ENCODE results near the gene ADA.

GRCh38 chr20:44599715-44600114 is 51.8 kb downstream of the ADA start:
- TF ChIP-seq CTCF (conservative IDR thresholded peaks at IDR 0.05; ENCODE audit: low read depth, low read length) = no peak
- no peak for TF ChIP-seq EZH2 (IDR thresholded peaks at IDR 0.05; ENCODE audit: low read length, unreplicated experiment)
- TF ChIP-seq EZH2phosphoT487 (IDR thresholded peaks at IDR 0.05; ENCODE audit: borderline replicate concordance, low read length) = no peak
